HCT116 (cell line): Measurements from ENCODE around the gene STAG1. TPM values are rescaled to one million over a fixed set of nuclear protein-coding genes. Genes with fewer than 3 reads are reported as not detected.
"Not testable (repeated sequence)": the region's sequence is repeated elsewhere in the genome, so short reads cannot be mapped to it uniquely, and the experiment has no call there.

Experiments
- ATAC-seq: fragments of 200-7000 bp; cut with Tn5 transposase; 2 replicates; pipeline ENCODE4 v1.9.1; 2020; ENCODE audit warnings: mild to moderate bottlenecking, moderate library complexity
- BruUV-seq: library from RNA; stranded (reverse); fragments of 400-500 nt; replicated peaks from 2 replicates; lab custom pipeline; 2021; lab: Mats Ljungman, UMichigan
- CTCF ChIA-PET: fragments of 300-600 bp; sonication (Branson Sonifier 250); formaldehyde crosslinking; loops from one replicate; lab custom pipeline; 2021; ENCODE audit warnings: antibody characterized with exemption; lab: Charles Lee
- POLR2A ChIA-PET: fragments of 300-600, 350-600 bp; sonication (Branson Sonifier 250); formaldehyde crosslinking; loops from one replicate; lab custom pipeline; 2021; ENCODE audit warnings: antibody characterized with exemption; lab: Charles Lee
- RAD21 ChIA-PET, 2 experiments: fragments of 300-600 bp; sonication (Branson Sonifier 250); formaldehyde crosslinking; loops; one replicate each; lab custom pipeline; 2023; ENCODE audit warnings: low total read pairs in 2 of 2; ENCODE audit not compliant: uncharacterized antibody in 2 of 2, unreplicated experiment in 2 of 2, low non-redundant PET in 1 of 2; lab: Charles Lee
- DNase-seq: peaks from one replicate; pipeline ENCODE4 v3.0.0-alpha.2; 2010; ENCODE audit warnings: low read depth, low spot score
- H2AFZ ChIP-seq: fragments of 200-600 bp; shearing (Covaris generic), sonication (generic); 2 replicates; pipeline ENCODE4 v1.6.1; 2017; ENCODE audit warnings: low read depth, mixed run types, mixed read lengths, antibody characterized with exemption, low read length; ENCODE audit not compliant: poor library complexity, severe bottlenecking
- H3K27ac ChIP-seq: 2 replicates; pipeline ENCODE4 v1.5.1; 2012; ENCODE audit warnings: low read depth, low read length
- H3K27me3 ChIP-seq: fragments of 200-600 bp; sonication (generic); 2 replicates; pipeline ENCODE4 v1.6.1; 2016; ENCODE audit warnings: mixed run types, low read length, mixed read lengths; ENCODE audit not compliant: insufficient read depth
- H3K36me3 ChIP-seq, 2 experiments: fragments of 200-500 bp in 1 of 2; fragments of 200-600 bp in 1 of 2; sonication (Bioruptor generic) in 1 of 2; sonication (generic) in 1 of 2; 2 replicates each; pipeline versions ENCODE4 v1.5.1 to v1.6.1; 2014 to 2016; ENCODE audit warnings: low read length in 2 of 2, inconsistent platforms in 1 of 2, mixed read lengths in 1 of 2, mixed run types in 1 of 2; ENCODE audit not compliant: insufficient read depth in 2 of 2, control insufficient read depth in 1 of 2
- H3K4me1 ChIP-seq, 2 experiments: fragments of 200-600 bp in 1 of 2; sonication (generic) in 1 of 2; 2 replicates each; pipeline versions ENCODE4 v1.5.1 to v1.6.1; 2012 to 2017; ENCODE audit warnings: low read length in 2 of 2, inconsistent platforms in 1 of 2, mild to moderate bottlenecking in 1 of 2, mixed read lengths in 1 of 2, mixed run types in 1 of 2, moderate library complexity in 1 of 2; ENCODE audit not compliant: insufficient read depth in 2 of 2, control insufficient read depth in 1 of 2
- H3K4me2 ChIP-seq: fragments of 200-600 bp; sonication (generic); 2 replicates; pipeline ENCODE4 v1.6.1; 2017; ENCODE audit warnings: mixed run types, low read length, mixed read lengths
- H3K4me3 ChIP-seq, 2 experiments: fragments of 200-600 bp in 1 of 2; sonication (generic) in 1 of 2; replicated peaks in 1 of 2; 2 replicates each; pipeline ENCODE4 v1.5.1; 2011 to 2016; ENCODE audit warnings: low read length in 2 of 2, control low read depth in 1 of 2, low read depth in 1 of 2, mild to moderate bottlenecking in 1 of 2, mixed read lengths in 1 of 2, mixed run types in 1 of 2
- H3K79me2 ChIP-seq: fragments of 200-600 bp; sonication (generic); 2 replicates; pipeline ENCODE4 v1.6.1; 2017; ENCODE audit warnings: mild to moderate bottlenecking, mixed run types, low read length, moderate library complexity, mixed read lengths; ENCODE audit not compliant: insufficient read depth
- H3K9ac ChIP-seq: fragments of 200-600 bp; sonication (generic); 2 replicates; pipeline ENCODE4 v1.6.1; 2016; ENCODE audit warnings: low read length, mixed read lengths
- H3K9me2 ChIP-seq: fragments of 200-600 bp; sonication (generic), shearing (Covaris generic); 2 replicates; pipeline ENCODE4 v1.6.1; 2017; ENCODE audit warnings: mixed run types, mild to moderate bottlenecking, moderate library complexity; ENCODE audit not compliant: insufficient read depth
- H3K9me3 ChIP-seq, 2 experiments: fragments of 200-500 bp in 1 of 2; fragments of 200-600 bp in 1 of 2; sonication (Bioruptor generic) in 1 of 2; sonication (generic) in 1 of 2; 2 replicates each; pipeline ENCODE4 v1.6.1; 2014 to 2017; ENCODE audit warnings: low read length in 2 of 2, mixed read lengths in 2 of 2, inconsistent platforms in 1 of 2, low read depth in 1 of 2, mild to moderate bottlenecking in 1 of 2, mixed run types in 1 of 2, moderate library complexity in 1 of 2; ENCODE audit not compliant: control insufficient read depth in 1 of 2, insufficient read depth in 1 of 2
- H4K20me1 ChIP-seq: fragments of 200-600 bp; sonication (generic), shearing (Covaris generic); 2 replicates; pipeline ENCODE4 v1.6.1; 2017; ENCODE audit warnings: mixed run types, mild to moderate bottlenecking, moderate library complexity; ENCODE audit not compliant: insufficient read depth
- ELF1 ChIP-seq: IDR thresholded peaks from 2 replicates; pipeline ENCODE4 v1.6.1; 2012; ENCODE audit warnings: low read depth, borderline replicate concordance
- EZH2phosphoT487 ChIP-seq: fragments of 200-600 bp; IDR thresholded peaks from 2 replicates; pipeline ENCODE4 v1.6.1; 2018; ENCODE audit warnings: antibody characterized with exemption, borderline replicate concordance
- MAX ChIP-seq: IDR thresholded peaks from 2 replicates; pipeline ENCODE4 v1.6.1; 2012
- POLR2AphosphoS5 ChIP-seq: IDR thresholded peaks from 2 replicates; pipeline ENCODE4 v1.6.1; 2011; ENCODE audit warnings: mild to moderate bottlenecking, low read depth, low read length, moderate library complexity
- SP1 ChIP-seq: IDR thresholded peaks from 2 replicates; pipeline ENCODE4 v1.6.1; 2012; ENCODE audit warnings: low read depth
- TCF7L2 ChIP-seq: IDR thresholded peaks from 2 replicates; pipeline ENCODE4 v1.7.0; 2011; ENCODE audit warnings: borderline replicate concordance, inconsistent platforms; ENCODE audit not compliant: insufficient read depth, insufficient read length; ENCODE audit errors: extremely low read depth
- ZFX ChIP-seq: fragments of 450-650 bp; IDR thresholded peaks from 2 replicates; pipeline ENCODE4 v1.6.1; 2017
- ZNF274 ChIP-seq: fragments of 200-500 bp; sonication (Bioruptor generic); IDR thresholded peaks from 2 replicates; pipeline ENCODE4 v1.6.1; 2014; ENCODE audit warnings: mild to moderate bottlenecking, low read depth, low read length, inconsistent platforms
- intact Hi-C: fragments of 100-400 bp; cut with micrococcal nuclease; formaldehyde crosslinking; loops from 2 replicates; pipeline ENCODE4 v1.10.0; 2022
- total RNA-seq: library from RNA; stranded (reverse); gene quantifications from one replicate; pipeline ENCODE4 v1.2.1, GENCODE V29; 2021; ENCODE audit not compliant: unreplicated experiment

Gene STAG1
- total RNA-seq, 1 experiment from 2014 or later, result 29.4 TPM

GRCh38 chr3:136336329-136337100 lies 415.7 kb downstream of the STAG1 start:
- Histone ChIP-seq H3K4me3 (no peak overlapping the region), H3K9me3 (no peaks in the 10 kb centered on the region), H3K27ac (no peak overlapping the region), H3K9me2 (no peaks in the 10 kb centered on the region), H3K36me3 (peaks cover 0 to 3% of the 10 kb centered on the region in 2 experiments; a peak in 1 of 4 replicates), H4K20me1 (no peaks in the 10 kb centered on the region), H3K4me1 (no peaks in the 10 kb centered on the region), H3K4me2 (no peak overlapping the region), H2AFZ (no peak overlapping the region), H3K9ac (no peak overlapping the region), H3K79me2 (no peaks in the 10 kb centered on the region), H3K27me3 (no peaks in the 10 kb centered on the region)
- no TSS peak for BruUV-seq
- DNase-seq (no peak), ATAC-seq (no peak)
- intact Hi-C loops, result no loop called here
- ChIA-PET RAD21 (no interaction called here), CTCF (interaction anchor here (2.1 kb wide), 1 partner anchor 15 kb away, joined by 7 read pairs; no protein-coding TSS in a partner anchor), POLR2A (no interaction called here)
- no peak for TF ChIP-seq MAX
- TF ChIP-seq EZH2phosphoT487, result no peak
- TF ChIP-seq TCF7L2, result no peak
- no peak for TF ChIP-seq ZFX
- no peak for TF ChIP-seq SP1
- TF ChIP-seq POLR2AphosphoS5, result no peak
- TF ChIP-seq ELF1, result no peak
- no peak for TF ChIP-seq ZNF274

- DNase-seq, ATAC-seq, H3K4me1 ChIP-seq, RAD21 ChIA-PET, intact Hi-C loops, H3K79me2 ChIP-seq, H4K20me1 ChIP-seq, H3K27ac ChIP-seq, POLR2A ChIA-PET, H2AFZ ChIP-seq, H3K9me3 ChIP-seq, H3K9me2 ChIP-seq, BruUV-seq, H3K4me2 ChIP-seq, H3K27me3 ChIP-seq, H3K9ac ChIP-seq, H3K4me3 ChIP-seq, H3K36me3 ChIP-seq: not testable (repeated sequence)
- CTCF ChIA-PET, result interaction anchor here (0.6 kb wide), 1 partner anchor 263 kb away, joined by 4 read pairs; no protein-coding TSS in a partner anchor
Observed at GRCh38 chr3:136334726-136335125, 417.5 kb downstream of the STAG1 start.
